Smooth muscle cell of trachea (primary cell): ENCODE results near the gene PTPMT1. TPM values are rescaled to one million over a fixed set of nuclear protein-coding genes. Genes with fewer than 3 reads are reported as not detected.

Experiments used
- total RNA-seq: library from RNA; depleted of rRNA; stranded (reverse); fragments of >200 nt; gene quantifications from 2 replicates; pipeline ENCODE4 v1.2.1, GENCODE V29; 2014

The PTPMT1 gene
- 69.1 and 79.6 TPM in 2 replicates for total RNA-seq

GRCh38 chr11:47565340-47566148, at the start of gene PTPMT1:
Gene PTPMT1, plus strand, starts transcription at chr11:47565599. Its CDS starts 24 bp downstream, at chr11:47565623.

GRCh38 chr11:47552566-47553405, 12.6 kb upstream of the PTPMT1 start, which contains the start of gene CELF1:
Gene CELF1, minus strand, starts transcription at chr11:47553132. Its CDS starts 53,609 bp downstream, at chr11:47499523.

GRCh38 chr11:47578524-47579494, 13.4 kb downstream of the PTPMT1 start, which contains the start of the genes KBTBD4 and NDUFS3:
Gene KBTBD4, minus strand, starts transcription at chr11:47578970. Its CDS starts 19 bp downstream, at chr11:47578951.
Gene NDUFS3, plus strand, starts transcription at chr11:47579074. Its CDS starts 18 bp downstream, at chr11:47579092.

GRCh38 chr11:47586098-47586855, 20.9 kb downstream of the PTPMT1 start, which contains the start of gene FAM180B:
Gene FAM180B, plus strand, starts transcription at chr11:47586678. Its CDS starts 91 bp downstream, at chr11:47586769.

GRCh38 chr11:47593934-47594855, 28.8 kb downstream of the PTPMT1 start, which contains the start of gene C1QTNF4:
Gene C1QTNF4, minus strand, starts transcription at chr11:47594411. Its CDS starts 3,601 bp downstream, at chr11:47590810.

Other genes starting within 250 kb of the PTPMT1 start
- gene MYBPC3, start 212.9 kb upstream of the PTPMT1 start, total RNA-seq: not detected in 2 replicates
- not detected in 2 replicates for gene SPI1, start 187.1 kb upstream of the PTPMT1 start, total RNA-seq
- gene SLC39A13, start 157.0 kb upstream of the PTPMT1 start, total RNA-seq: 84.9 and 147 TPM in 2 replicates
- 121 and 239 TPM in 2 replicates for gene PSMC3, start 139.2 kb upstream of the PTPMT1 start, total RNA-seq
- gene RAPSN, start 116.5 kb upstream of the PTPMT1 start, total RNA-seq: 0.17 TPM in 1 of 2 replicates, not detected in the other
- gene CELF1, start 12.5 kb upstream of the PTPMT1 start, total RNA-seq: 96.9 and 99.4 TPM in 2 replicates
- gene KBTBD4, start 13.4 kb downstream of the PTPMT1 start, total RNA-seq: 34.6 and 36.4 TPM in 2 replicates
- gene NDUFS3, start 13.5 kb downstream of the PTPMT1 start, total RNA-seq: 54.7 and 91.9 TPM in 2 replicates
- 0.17 TPM in 1 of 2 replicates, not detected in the other for gene FAM180B, start 21.1 kb downstream of the PTPMT1 start, total RNA-seq
- 0.15 and 0.17 TPM in 2 replicates for gene C1QTNF4, start 28.8 kb downstream of the PTPMT1 start, total RNA-seq
- gene MTCH2, start 77.0 kb downstream of the PTPMT1 start, total RNA-seq: 73.3 and 98.5 TPM in 2 replicates
- 1.0 and 2.8 TPM in 2 replicates for gene AGBL2, start 149.8 kb downstream of the PTPMT1 start, total RNA-seq
- gene FNBP4, start 201.7 kb downstream of the PTPMT1 start, total RNA-seq: 62.0 and 86.0 TPM in 2 replicates